Erythroblast (primary cell): ENCODE measurements around the gene KIAA1191.

Source experiments
- GATA1 ChIP-seq: IDR thresholded peaks from 2 replicates; pipeline ENCODE4 v1.6.1; 2011; ENCODE audit warnings: low read depth, mild to moderate bottlenecking, control low read depth, low read length, moderate library complexity
- POLR2A ChIP-seq: IDR thresholded peaks from 2 replicates; pipeline ENCODE4 v1.6.1; 2011; ENCODE audit warnings: mild to moderate bottlenecking, low read length

GRCh38 chr5:176379881-176380280 lies 18.3 kb upstream of the KIAA1191 start:
- TF ChIP-seq POLR2A (no peak), GATA1 (no peak)
